NCI-H1417 (cell line): ENCODE data around the gene PLS1.

Source experiments
- DNase-seq, 3 experiments: peaks; one replicate each; lab custom pipeline; 2025; lab: John Stamatoyannopoulos, UW

PLS1 gene

DNA sequence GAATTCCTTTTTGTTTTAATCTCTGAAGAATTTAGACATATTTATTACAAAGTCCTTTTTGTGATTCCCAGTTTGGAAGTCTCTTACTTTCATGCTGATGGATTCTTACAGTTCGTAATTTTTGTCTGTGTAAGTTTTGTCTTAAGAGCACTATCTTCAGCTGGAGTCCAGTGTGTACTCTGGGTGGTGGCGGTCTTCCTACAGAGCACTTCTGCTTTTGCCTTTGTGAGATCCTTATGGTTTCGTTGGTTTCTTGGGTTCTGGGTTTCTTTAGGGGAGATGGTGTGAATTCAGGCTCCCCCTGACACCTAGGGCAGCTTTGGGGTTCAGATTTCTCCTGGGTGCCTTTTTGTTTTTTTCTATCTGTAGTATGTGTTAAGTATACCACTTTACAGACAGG, 45.3 kb downstream of the PLS1 start:
- no peak for DNase-seq

DNA sequence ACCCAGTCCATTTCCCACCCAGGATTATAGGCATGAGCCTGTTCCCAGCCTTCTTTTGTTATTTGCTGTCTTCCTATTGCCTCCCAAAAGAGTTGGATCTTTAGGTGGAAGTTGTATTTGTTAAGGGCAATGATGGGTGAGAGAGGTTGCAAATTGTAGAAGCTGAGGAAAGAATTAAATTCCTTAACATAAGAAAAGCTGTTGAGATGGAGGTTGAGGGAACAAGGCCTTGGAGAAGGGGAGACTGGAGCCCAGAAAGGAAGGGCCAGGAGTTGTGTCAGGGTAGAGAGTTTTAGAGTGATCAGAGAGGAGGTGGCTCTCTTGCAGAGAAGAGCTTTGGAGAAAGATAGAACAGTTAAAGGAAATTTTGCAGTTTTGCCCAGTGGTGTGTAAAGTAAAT, 46.8 kb downstream of the PLS1 start:
- DNase-seq = no peak

DNA sequence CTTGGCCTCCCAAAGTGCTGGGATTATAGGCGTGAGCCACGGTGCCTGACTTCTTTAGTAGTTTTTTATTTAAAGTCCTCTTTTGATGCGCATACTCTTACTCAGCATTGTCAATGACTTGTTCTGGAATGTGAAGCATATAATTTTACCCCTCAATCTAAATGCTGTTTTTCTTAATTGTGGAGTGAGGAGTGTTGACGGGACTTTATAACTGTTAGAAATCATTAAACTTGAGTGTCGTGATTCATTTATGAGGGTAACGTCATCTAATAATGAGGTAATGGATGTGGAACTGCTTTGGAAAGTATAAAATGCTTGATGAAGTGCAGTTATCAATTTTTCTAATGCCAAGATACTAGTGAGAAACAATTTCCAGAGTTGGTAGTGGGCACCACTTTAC, 48.3 kb downstream of the PLS1 start:
- no peak for DNase-seq

DNA sequence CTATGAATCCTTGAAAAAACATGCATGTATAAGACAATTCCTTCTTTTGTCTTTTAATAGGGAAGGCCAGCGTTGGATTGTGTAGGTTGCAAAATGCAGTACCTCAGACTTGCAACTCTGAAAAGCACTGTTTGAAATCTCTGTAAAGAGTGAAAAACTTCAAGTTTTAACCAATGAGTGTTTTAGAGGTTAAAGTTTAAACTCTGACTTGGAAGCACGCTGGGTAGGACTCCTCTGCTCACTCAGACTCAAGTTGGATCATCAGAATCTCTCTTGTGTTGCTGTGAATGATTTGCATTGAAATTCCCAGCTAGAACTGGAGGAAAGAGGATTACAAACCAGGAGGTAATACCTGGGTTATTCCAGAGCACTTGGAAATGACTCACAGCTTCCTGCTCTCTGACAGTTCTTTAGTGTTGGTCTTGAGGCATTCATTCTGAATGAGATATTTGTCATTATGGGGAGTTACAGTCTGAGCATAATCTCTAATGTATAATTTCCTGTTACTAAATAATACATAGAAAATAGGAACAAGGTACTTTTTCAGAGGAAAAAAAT, 49.1 kb downstream of the PLS1 start:
- DNase-seq = no peak

DNA sequence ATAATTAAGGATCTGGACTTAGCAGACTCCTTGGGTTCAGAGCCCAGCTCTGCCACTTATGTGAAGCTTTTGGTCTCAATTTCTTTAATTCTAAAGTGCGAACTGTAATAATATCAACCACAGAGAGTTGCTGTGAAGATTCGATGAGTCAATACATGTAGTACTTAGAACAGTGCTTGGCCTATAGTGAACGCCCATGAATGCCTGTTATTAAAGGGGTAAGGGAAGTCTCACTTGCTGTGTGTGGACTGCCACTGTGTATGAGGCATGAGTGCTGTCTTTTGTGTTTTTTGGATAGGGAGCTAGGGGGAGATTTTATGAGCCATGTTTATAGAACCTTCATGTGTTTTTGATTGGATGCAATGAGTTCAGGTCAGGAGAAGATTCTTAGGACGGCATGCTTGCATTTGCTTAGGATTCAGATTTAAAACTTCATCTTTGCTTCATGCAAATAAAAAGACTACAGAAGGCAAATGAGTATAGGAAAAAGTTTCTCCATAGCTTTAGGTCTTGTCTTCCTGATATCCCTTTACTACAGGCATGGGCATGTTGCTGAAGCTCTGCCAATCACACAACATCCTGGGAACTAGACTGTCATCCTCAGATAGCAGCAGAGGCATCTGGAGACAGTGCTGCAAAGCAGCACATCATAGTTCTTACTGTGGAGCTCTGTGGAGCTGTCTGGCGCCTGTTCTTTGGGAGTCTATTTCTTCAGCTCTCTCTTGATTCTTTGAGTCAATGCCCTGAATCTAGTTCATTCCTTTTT, 50.0 kb downstream of the PLS1 start:
- no peak for DNase-seq

DNA sequence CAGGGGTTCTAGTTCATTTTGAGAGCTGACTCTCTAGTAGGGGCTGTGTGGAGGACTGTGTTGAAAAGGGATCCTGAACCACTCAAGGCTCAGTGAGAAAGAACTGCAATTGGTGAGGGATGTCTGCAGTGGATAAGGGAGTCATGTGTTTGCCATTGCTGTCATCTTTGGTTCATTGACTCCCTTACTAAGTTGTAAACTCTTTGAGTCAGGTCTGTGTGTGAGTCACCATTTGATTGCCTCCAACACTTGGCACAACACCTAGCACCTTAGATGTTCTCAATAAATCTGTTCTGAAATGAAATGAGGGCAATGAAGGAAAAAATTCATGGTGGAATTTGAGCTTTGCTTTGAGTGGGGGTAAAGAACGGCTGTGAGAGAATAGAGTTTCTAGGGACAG, 51.7 kb downstream of the PLS1 start:
- DNase-seq = no peak

DNA sequence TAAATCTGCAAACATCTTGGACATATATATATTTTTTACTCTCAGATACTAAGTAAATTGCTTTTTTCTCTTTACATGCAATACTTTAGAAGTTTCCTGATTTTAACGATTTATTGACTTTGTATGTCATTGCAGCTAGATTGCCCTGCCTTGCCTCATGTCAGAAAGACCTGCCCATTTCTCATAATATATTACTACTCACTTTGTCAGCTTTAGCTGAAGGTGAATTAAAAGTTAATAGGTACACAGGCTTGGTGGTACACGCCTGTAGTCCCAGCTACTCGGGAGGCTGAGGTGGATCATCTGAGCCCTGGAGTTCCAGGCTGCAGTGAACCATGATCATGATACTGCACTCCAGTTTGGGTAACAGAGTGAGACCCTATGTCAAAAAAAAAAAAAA, 52.8 kb downstream of the PLS1 start:
- no peak for DNase-seq

DNA sequence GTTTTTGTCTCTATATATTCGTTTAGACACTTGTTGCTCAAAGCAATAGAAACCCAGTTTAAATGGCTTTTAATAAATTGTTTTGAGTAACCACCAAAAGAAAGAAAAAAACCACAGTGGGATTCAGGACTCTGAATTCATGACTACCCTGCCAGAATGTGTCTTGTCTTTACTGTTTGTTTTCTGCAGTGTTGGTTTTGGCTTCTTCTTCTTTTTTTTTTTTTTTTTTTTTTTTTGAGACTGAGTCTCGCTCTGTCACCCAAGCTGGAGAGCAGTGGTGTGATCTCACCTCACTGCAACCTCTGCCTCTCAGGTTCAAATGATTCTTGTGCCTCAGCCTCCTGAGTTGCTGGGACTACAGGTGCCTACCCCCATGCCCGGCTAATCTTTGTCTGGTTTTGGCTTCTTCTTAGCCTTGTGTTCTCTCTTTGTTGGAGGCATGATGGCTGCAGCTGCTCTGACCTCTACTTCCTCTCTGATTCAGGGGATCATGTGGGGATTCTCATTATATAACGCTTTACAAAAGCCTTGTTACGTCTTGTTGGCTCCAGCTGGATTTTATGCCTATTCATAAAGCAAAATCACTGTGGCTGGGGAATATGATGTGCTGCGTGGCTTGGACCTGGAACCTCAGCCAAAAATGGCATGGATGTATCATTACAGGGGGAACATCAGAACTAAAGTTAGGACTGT, 54.0 kb downstream of the PLS1 start:
- no peak for DNase-seq

DNA sequence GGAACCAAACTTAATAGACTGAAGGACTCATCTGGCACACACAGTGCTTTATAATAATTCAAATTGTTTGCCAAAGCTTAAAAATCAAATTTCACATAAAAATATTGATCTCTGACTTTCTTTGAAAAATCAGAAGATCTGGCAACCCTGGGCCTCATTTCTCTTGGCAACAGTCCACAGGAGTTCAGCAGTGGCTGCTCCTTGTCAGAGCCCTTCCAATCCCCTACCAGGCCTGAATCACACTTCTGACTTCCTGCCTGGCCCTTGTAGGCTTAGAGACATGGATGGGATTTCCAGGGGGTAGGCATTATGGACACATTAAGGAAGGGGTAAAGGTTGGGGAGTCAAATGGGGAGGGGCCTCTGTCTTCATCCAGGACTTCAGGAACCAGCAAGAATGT, 55.5 kb downstream of the PLS1 start:
- DNase-seq = no peak

DNA sequence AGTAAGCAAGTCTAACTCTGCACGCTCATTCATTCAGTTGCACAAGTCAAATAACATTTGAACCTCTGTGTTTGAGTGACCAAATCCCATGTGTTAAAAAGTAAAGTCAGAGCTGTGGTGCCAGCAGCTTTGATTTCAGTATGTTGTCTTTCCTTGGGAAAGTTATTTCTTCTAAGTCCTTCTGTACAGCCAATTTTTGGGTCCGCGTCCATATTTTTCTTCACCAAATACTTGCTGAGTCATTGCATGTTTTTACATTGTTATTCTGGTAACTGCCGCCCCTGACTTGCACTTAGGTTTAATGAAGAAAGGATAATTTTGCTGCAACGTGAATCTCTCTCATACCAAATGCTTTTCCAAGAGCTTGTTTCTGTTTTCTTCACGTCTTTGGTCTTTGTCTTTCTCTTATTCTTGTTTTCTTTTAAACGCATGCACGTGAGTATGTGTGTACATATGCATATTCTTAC, 56.7 kb downstream of the PLS1 start:
- no peak for DNase-seq

DNA sequence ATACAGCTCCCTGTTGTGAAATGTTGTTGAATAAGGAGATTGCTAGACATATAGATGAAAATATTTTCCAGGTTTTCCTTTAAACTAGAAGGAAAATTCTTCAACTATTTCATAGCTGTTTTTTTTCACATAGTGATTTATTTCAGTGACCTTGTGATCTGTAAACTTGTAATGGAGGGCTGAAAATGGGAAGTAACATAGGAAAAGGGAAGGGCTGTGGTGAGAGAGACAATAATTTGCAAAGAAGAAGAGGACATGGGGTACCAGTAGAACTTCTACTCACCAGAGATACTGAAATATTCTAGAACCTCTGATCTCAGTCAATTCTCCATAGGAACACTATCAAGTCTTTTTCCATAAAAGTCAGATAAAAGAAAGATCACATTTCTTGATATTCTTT, 60.4 kb downstream of the PLS1 start:
- DNase-seq = no peak

DNA sequence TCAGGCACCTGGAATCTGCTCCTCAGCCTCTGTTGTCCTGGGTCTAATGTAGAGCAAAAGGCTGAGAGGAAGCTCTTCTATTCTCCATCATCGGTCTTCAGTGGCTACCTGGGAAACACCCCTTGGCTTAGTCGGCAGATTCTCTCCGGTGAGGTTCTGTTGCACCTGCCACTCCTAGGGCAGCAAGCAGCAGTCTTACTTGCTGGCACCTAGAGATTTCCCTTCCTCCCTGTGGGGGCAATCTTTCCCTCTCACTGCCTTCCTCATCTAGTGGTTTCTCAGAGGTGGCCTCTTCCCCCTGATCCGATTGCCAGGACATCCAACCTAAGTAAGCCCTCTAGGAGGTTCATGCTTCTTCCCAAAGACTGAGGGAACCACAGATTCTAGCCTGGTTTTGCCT, 60.8 kb downstream of the PLS1 start:
- DNase-seq = no peak

DNA sequence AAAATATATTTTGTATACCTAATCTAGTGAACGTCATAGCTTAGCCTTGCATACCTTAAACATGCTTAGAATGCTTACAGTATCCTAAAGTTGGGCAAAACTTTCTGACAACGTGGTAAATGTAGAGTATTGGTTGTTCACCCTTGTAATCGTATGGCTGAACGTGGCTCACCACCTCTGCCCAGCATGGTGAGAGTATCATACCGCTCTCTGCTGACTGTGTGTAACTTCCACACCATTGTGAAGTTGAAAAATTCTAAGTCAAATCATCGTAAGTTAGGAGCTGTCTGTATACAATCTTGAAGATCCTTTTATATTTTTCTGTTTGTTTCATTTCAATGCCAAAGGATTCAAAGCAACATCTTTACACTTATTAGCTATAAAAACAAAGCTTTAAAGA, 64.2 kb downstream of the PLS1 start:
- DNase-seq = no peak

DNA sequence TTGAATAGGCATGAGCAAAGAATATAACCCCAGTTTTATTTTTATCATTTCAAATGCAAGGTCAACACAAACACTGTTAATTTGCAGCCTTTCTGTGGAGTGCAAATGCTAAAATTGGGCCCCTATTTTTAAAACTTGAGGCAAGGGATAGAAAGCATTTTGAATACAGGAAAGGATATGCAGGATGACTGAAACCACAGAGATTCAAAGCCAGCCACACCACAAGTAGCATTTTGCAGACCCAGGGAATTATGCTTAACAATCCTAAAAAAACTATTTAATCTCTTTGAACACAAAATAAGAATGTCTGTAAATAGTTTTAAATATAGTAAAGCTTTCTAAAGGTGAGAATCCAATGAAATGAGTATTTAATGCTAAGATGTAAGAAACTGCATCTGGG, 64.7 kb downstream of the PLS1 start:
- no peak for DNase-seq

DNA sequence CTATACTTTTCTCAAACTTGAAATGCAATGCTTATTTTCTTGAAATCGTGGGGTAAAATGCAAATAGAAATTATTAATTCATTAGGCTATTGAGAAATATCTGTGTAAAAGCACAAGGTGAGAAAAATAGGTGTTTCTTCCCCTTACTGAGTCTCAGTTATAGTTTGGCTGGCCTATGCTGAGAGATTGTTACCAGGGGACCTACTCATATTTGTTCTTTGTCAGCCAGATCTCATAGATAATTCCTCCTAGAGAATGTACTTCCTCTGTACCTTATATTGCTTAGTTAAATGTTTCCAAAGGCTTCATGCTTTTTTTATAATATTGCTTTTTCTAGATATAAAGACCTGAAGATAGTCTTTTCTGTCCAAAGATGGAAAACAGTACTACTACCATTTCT, 67.7 kb downstream of the PLS1 start:
- no peak for DNase-seq

DNA sequence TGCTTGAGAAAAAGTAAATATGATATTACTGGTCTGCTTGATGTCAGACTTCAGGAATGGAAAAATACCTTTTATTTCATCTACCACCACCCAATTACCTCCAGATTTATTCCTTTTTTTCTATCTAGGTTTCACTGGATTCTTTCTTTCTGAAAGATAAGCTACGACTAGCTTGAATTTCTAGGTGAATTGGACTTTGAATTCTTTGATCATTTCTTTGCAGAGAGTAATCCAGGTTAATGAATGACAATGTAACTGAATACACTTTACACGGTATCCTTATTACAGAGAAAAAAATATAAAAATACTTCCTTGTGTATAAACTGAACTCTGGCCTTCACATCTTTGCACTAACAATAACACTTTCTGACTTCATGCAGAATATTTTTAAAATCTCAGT, 68.1 kb downstream of the PLS1 start:
- no peak for DNase-seq

DNA sequence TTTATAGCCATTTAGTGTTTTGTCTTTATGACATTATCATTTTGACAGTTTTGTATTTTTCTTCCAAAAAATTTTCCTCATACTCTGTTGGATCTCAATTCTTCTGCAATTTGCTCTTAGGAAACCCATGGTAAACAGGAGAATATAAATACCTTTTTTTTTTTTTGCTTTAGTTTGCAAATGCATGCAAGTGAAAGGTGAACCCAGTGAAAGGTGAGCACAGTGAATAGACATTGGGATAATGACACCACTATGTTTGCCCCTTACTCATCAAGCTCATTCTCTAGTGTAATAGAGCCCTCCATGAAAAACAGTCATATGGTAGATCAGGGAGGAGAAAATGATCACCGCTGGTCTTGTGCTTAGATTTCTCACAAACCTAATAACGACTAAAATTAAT, 68.6 kb downstream of the PLS1 start:
- no peak for DNase-seq

DNA sequence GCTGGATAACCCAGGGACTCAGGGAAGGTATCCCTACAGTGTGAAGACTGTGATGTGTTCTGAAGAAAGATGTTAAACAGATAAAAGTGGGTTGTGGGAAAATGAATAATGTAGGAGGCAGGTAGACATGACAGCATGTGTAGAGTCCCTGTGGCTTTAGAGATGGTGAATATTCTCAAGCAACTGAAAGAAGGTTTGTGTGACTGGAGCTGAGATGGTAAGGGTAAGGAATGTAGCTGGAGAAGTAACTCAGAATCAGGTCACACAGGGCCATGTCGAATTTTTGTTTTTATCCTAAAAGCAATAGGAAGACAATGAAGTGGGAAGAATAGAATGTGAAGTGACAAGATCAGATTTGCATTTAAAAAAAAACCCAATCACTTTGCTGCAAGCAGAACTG, 73.9 kb downstream of the PLS1 start:
- no peak for DNase-seq

DNA sequence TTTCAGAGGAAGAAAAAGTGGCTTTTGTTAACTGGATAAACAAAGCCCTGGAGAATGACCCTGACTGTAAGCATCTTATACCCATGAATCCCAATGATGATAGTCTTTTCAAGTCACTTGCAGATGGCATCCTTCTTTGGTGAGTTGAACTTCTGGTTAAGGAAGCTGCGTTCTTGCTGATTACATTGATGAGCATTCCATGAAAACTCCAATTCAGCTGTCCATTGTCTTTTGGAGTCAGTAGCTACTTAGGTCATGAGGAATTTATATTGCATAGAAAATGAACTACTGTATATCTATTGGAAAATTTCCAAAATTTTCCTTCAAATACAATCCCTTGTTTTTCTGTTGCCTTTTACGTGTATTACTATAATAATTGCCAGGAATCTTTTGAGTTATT, 80.0 kb downstream of the PLS1 start:
- DNase-seq = no peak

DNA sequence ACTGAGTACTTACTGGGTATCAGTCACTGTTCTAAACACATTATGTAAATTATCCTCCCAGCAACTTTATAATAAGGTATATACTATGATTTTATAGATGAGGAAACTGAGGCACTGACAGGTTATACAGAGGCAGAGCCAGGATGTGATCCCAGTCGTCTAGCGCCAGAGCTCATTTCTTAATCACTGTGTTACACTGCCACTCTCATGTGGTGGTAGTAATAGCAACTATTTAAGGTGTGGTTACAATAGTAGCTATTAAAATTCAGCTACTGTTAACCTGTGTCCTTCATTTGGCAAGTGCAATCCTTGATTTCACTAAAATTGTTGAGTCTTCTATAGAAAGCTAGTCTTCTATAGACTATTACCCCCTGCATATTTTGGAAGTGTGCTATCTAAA, 84.5 kb downstream of the PLS1 start:
- DNase-seq = no peak

DNA sequence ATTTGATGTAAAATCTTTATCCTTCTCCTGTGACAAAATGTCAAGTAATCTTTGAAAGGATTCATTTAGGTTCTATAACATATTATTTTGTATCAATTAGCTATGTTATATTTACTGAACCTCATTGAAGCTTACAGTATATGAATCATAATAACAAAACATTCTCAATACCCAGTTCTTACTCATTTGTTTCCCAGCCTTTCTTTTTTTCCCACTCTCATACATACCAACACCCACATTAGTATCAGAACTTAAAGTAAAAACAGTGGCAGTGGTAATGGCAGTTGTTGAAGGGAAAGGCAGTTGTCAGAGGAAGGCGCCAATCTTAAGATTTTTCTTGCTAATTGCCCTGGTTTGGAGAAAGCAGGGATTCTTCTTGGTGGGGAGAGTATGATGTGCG, 94.4 kb downstream of the PLS1 start:
- DNase-seq = no peak

DNA sequence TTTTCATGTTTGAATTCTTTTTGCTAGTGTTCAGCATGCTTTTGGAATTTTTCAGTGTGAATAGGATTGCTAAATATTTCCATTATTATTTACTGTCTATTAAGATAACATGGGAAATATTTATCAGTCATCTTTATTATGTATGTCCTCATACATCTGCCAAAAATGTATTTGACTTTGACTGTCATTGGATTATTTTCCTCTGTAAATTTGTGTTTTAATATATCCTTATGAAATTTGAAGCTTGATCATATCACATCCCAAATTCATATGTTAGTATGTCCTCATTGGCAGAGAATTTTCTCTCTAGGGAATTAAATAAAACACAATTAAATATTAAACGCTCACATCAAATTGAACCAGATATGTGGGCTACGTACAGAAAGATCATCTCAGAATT, 95.3 kb downstream of the PLS1 start:
- DNase-seq = no peak

DNA sequence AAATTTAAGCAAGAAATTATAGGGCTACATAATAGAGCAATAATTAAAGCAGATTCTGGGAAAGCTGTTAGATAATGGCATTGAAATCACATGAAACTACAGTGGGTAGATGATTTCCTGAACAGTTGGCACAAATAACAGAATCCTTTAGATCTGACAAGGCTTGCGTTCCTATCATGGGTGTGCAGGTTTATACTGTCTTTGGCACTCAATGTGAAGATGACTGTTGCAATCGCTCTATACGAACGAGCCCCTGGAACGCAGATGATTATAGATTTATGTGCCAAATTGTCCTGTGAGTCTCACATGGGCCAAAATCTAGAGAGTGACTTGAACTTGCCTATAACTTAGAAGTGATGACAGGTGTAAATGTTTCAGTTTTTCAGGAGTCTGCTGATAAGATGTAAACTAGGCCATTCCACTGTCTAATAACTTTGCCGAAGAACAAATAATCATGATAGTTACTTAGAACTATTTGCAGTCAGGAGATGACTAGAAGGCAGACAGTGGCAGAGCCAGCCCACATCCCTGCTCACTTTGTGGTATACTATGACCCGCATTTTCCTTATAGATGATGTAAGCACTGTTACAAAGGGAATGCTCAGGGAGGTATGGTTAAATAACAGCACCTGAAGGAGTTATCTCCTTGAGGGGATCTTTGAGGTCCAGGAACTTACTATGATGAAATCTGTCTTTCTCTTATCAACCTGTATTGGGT, 97.1 kb downstream of the PLS1 start:
- DNase-seq = no peak
